Neutrophil (primary cell): ENCODE measurements around the gene RSRC1.

Experiments used
- H3K27ac ChIP-seq: fragments of 200-600 bp; sonication (generic); 2 replicates; pipeline ENCODE4 v1.5.1; 2016; ENCODE audit warnings: mild to moderate bottlenecking, moderate library complexity
- H3K27me3 ChIP-seq: fragments of 200-600 bp; sonication (generic); 2 replicates; pipeline ENCODE4 v1.6.0; 2016; ENCODE audit warnings: mild to moderate bottlenecking
- H3K36me3 ChIP-seq: fragments of 200-600 bp; sonication (generic); 2 replicates; pipeline ENCODE4 v1.5.1; 2017
- H3K4me1 ChIP-seq, 2 experiments: fragments of 200-600 bp in 1 of 2; sonication (generic) in 1 of 2; 1 replicate in 1 of 2; 2 replicates in 1 of 2; pipeline versions ENCODE4 v1.5.1 to v1.6.1; 2013 to 2016; ENCODE audit warnings: low read depth in 1 of 2, low read length in 1 of 2, mild to moderate bottlenecking in 1 of 2, moderate library complexity in 1 of 2; ENCODE audit not compliant: control insufficient read depth in 1 of 2, insufficient read depth in 1 of 2
- H3K4me3 ChIP-seq, 2 experiments: fragments of 200-600 bp in 1 of 2; sonication (generic) in 1 of 2; 1 replicate in 1 of 2; 2 replicates in 1 of 2; pipeline ENCODE4 v1.5.1; 2013 to 2016; ENCODE audit warnings: low read depth in 1 of 2, low read length in 1 of 2, mild to moderate bottlenecking in 1 of 2, moderate library complexity in 1 of 2
- H3K9me3 ChIP-seq: fragments of 200-600 bp; sonication (generic); 2 replicates; pipeline ENCODE4 v1.5.1; 2016
- TF ChIP-seq, protein P1 (sequence below): fragments of 200-600 bp; sonication (generic); IDR thresholded peaks from 2 replicates; pipeline ENCODE4 v1.5.1; 2016; ENCODE audit warnings: antibody characterized with exemption

RSRC1 gene

DNA sequence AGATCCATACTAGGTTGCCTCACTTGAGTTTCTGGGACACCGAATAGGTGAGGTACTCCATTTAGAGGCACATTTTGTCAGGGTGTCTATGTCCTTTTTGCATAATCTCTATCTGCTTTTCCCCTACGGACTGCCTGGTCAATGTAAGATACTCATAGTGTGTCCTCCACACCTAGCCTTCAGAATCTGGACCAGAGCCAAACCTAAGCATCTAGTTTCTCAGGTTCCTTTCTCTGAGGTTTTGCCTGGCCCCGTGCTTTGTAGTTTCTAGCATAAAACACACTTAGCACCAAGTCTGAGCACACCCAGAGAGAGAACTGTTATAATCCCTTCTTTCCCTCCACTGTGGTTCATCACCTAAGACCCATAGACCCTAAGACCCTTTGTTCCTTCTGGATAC is 355.2 kb downstream of the RSRC1 start:
- no peak overlapping the region for H3K27ac ChIP-seq
- H3K4me3 ChIP-seq: no peak overlapping the region
- peaks cover 11 to 15% of the 10 kb centered on the region in 2 experiments for H3K4me1 ChIP-seq
- no peaks in the 10 kb centered on the region for H3K27me3 ChIP-seq
- H3K36me3 ChIP-seq: no peaks in the 10 kb centered on the region
- H3K9me3 ChIP-seq: no peaks in the 10 kb centered on the region
- TF ChIP-seq, protein P1, sequence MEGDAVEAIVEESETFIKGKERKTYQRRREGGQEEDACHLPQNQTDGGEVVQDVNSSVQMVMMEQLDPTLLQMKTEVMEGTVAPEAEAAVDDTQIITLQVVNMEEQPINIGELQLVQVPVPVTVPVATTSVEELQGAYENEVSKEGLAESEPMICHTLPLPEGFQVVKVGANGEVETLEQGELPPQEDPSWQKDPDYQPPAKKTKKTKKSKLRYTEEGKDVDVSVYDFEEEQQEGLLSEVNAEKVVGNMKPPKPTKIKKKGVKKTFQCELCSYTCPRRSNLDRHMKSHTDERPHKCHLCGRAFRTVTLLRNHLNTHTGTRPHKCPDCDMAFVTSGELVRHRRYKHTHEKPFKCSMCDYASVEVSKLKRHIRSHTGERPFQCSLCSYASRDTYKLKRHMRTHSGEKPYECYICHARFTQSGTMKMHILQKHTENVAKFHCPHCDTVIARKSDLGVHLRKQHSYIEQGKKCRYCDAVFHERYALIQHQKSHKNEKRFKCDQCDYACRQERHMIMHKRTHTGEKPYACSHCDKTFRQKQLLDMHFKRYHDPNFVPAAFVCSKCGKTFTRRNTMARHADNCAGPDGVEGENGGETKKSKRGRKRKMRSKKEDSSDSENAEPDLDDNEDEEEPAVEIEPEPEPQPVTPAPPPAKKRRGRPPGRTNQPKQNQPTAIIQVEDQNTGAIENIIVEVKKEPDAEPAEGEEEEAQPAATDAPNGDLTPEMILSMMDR: no peak

DNA sequence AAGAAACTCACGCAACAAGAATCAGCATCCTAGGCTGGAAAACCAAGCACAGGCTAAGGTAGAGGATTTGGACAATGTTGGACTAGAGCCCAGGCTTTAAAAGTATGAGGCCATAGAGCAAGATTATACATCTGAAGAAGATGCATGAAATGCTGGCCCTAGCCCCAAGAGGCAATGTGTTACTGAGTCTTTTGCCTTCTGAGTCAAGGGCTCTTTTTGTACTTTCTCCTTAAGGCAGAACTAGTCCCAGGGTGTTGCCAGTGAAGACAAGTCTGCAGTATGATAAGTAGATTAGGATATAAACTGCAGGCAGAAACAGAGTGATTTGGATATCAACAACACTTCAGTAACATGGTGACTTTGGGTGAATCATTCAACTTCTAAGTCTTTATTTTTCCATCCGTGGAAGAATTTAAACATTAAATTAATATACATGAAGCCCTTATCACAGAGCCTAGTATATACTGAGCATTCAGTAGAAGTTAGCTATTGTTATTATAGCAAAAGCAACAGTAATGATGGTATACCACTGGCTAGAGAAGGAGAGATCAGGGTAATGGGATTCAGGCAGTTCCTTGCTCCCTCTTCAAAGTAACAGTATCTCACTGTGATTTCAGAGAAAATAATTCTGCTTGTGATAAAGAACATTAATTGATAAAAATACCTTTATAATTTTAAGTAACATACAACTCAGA is 361.2 kb downstream of the RSRC1 start:
- Histone ChIP-seq H3K4me1 (no peaks in the 10 kb centered on the region), H3K4me3 (no peak overlapping the region), H3K27ac (no peak overlapping the region), H3K27me3 (no peaks in the 10 kb centered on the region), H3K9me3 (no peaks in the 10 kb centered on the region), H3K36me3 (no peaks in the 10 kb centered on the region)
- TF ChIP-seq, protein P1: no peak

GRCh38 chr3:158471639-158472294 is 361.9 kb downstream of the RSRC1 start:
- Histone ChIP-seq H3K27ac (no peak overlapping the region), H3K4me3 (no peak overlapping the region), H3K36me3 (no peaks in the 10 kb centered on the region), H3K4me1 (no peaks in the 10 kb centered on the region), H3K27me3 (no peaks in the 10 kb centered on the region), H3K9me3 (no peaks in the 10 kb centered on the region)
- TF ChIP-seq, protein P1: no peak

GRCh38 chr3:158479051-158479450 is 369.2 kb downstream of the RSRC1 start:
- no peaks in the 10 kb centered on the region for H3K36me3 ChIP-seq
- TF ChIP-seq, protein P1: no peak
- H3K4me3 ChIP-seq: no peak overlapping the region
- H3K27me3 ChIP-seq: no peaks in the 10 kb centered on the region
- no peaks in the 10 kb centered on the region for H3K9me3 ChIP-seq
- H3K4me1 ChIP-seq: no peaks in the 10 kb centered on the region
- H3K27ac ChIP-seq: no peak overlapping the region

DNA sequence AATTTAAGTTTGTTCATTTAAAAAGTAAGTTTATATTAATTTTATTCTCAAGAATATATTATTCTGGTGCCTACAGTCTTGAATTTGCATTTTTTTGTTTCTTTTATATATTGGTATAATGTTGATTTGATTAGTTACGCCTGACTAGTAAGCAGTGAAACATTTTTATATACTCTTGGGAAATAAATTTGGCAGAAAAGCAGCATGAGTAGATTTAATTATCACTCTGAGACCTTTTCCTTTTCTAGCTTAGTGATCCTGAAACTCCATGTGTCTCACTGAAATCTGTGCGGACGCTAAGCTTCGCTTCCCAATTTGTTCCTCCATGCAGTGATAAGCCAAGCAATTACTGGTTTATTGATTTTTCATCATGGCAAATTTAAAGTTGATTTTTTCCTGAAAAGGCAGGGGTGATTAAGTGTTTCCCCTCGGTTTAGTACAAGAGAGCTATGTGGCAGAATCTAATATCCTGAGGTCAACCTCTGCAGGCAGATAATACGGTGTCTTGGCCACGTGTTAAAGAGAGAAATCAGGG is 373.9 kb downstream of the RSRC1 start:
- H3K27me3 ChIP-seq: no peaks in the 10 kb centered on the region
- H3K4me1 ChIP-seq: no peaks in the 10 kb centered on the region
- no peaks in the 10 kb centered on the region for H3K9me3 ChIP-seq
- H3K27ac ChIP-seq: no peak overlapping the region
- TF ChIP-seq, protein P1: no peak
- H3K36me3 ChIP-seq: no peaks in the 10 kb centered on the region
- no peak overlapping the region for H3K4me3 ChIP-seq
